Amniotic stem cell (primary cell): ENCODE results near the gene OR5AN1.
"Not testable (repeated sequence)": the region's sequence is repeated elsewhere in the genome, so short reads cannot be mapped to it uniquely, and the experiment has no call there.

Source experiments
- DNase-seq: peaks from one replicate; lab custom pipeline; 2025; lab: John Stamatoyannopoulos, UW

Gene OR5AN1

DNA sequence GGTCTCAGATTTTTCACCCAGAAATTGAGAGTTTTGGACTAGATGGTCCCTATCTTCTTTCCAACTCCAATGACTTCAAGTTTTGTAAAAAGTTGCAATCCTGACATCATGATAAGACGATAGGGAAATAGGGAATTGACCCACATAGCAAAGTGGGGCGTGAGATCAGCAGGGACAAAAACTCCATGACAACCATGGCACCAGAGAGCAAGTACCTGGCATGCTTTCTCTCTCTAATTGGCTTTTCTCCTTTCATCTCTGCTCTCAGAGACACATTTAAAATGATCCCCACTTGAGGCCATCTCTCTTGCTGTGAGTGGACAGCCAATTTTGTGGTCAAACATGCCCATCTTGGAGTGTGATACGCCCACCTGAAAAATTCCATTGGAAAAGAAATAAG is at the start of gene OR5AN1:
TSS of gene OR5AN1 (plus strand) at position 301 of the 400 bp plus-strand sequence. CDS start 5,564 bp downstream, outside the sequence.
- DNase-seq = no peak

- no peak for DNase-seq
These were observed 23.7 kb upstream of the OR5AN1 start for GRCh38 chr11:59335001-59335400.

- DNase-seq = no peak
These were observed 22.5 kb upstream of the OR5AN1 start for GRCh38 chr11:59336176-59336575.

DNA sequence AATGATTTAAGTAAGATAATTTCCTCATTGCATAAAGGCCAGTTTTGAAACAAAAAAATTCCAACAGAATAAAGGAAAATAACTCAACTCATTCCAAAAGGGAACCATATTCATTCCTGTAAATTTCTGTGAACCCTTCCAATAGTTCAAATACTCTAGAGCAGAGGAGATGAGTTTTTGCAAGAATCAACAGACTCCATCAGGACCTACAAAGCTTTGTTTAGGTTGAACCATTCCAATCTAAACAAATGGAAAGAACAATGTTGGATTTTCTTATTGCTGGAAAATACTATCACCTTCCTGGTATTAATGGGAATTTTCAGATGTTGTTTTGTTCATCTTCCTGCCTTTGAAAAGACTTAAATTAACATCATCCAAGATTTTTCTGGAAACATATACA is 21.8 kb upstream of the OR5AN1 start:
- DNase-seq = no peak

DNA sequence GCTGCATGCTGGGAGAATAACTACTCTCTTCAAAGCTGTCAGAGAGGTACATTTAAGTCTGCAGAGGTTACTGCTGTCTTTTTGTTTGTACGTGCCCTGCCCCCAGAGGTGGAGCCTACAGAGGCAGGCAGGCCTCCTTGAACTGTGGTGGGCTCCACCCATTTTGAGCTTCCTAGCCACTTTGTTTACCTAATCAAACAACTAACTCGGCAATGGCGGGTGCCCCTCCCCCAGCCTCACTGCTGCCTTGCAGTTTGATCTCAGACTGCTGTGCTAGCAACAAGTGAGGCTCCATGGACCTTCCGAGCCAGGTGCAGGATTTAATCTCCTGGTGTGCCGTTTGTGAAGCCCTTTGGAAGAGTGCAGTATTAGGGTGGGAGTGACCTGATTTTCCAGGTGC is 9.0 kb upstream of the OR5AN1 start:
- not testable (repeated sequence) for DNase-seq

DNA sequence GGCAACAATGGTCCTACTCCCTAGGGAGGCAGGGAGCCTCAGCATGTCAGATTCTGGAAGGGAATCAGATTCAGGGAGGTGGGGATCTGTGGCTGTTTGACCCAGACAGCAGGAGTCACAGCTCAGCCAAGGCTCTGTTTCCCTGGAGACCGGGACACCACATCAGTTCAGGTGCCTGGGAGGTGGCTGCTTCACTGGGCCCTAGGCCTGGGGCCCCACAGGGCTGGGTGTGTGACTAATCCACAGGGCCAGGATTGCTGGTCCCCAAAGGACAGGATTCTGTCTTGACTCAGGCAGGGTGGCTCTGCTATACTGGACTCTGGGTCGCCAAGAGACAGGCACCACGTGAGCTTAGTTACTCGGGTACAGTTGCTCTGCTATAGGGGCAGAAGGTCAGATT is 3.5 kb upstream of the OR5AN1 start:
- no peak for DNase-seq

GRCh38 chr11:59356561-59356960 is 2.1 kb upstream of the OR5AN1 start:
- no peak for DNase-seq

- DNase-seq = no peak
These were observed 675 bp upstream of the OR5AN1 start for GRCh38 chr11:59358020-59358419.

DNA sequence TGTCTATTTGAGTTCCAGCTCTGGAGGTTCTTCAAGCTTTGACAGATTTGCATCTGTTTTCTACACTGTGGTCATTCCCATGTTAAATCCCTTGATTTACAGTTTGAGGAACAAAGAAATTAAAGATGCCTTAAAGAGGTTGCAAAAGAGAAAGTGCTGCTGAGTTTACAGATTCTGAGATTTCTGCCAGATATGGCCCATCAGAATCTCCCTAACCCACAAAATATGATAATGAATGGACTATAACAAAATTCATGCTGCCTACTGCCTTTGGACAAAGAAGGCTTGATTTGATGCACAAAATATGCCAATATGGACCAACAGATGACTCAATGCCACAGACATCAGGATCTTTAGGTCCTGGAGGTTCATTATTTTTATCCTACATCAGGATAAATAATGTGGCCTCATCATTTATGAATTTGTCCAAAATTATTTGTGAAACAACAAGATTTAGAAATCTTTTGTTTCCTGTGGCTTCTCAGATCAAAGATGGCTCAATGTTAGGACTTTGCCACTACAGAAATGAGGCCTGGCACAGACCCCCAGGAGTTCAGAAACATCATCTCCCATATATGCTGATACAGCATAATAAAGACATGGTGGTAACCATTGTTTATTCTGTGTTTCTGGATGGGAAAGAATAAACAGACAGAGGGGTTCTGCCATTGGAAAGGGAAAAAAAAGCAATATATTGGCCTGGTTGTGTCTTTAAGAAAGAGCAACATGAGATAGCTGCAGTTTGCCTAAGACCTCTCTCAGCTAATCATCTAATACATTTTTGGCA is 6.7 kb downstream of the OR5AN1 start:
- no peak for DNase-seq

DNA sequence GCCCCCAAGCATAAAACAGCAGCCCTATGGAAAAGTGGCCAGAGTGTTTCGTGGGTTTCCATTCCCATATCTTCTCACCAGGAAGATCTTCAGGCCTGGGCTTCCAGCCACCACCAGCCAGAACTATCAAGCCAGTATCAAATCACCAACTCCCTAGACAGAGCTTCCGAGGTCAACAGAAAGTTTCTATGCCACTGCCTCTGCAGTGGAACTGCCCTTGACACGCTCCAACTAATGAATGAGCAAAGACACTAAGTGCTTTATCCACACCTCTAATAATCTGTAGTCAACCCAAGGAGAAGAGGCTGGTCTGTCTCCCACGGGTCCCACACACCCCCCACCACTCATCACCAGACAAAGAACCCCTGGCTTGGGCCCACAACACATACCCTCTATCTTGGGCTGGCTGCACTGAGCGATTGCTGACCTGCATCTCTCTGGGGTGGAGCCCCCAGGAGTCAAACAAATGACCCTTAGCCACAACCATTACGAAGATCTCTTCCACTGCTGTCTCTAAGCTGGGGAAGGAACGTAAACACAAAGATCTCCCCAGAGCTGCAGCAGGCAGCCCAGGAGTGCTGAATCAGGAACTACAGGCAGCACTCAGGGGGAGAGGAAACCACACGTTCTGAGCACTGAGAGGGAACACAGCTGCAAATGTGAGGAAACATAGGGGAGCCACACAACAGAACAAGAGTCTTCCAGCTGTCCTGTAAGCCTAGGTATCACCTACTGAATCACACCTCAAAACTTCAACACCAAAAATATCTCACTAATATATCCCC is 9.7 kb downstream of the OR5AN1 start:
- DNase-seq = no peak

GRCh38 chr11:59372324-59372723 is 13.6 kb downstream of the OR5AN1 start:
- not testable (repeated sequence) for DNase-seq

GRCh38 chr11:59380263-59381059 is 21.8 kb downstream of the OR5AN1 start:
- DNase-seq = no peak

GRCh38 chr11:59394186-59394585 is 35.5 kb downstream of the OR5AN1 start:
- DNase-seq = no peak

GRCh38 chr11:59400461-59401261 is 42.0 kb downstream of the OR5AN1 start:
- no peak for DNase-seq

DNA sequence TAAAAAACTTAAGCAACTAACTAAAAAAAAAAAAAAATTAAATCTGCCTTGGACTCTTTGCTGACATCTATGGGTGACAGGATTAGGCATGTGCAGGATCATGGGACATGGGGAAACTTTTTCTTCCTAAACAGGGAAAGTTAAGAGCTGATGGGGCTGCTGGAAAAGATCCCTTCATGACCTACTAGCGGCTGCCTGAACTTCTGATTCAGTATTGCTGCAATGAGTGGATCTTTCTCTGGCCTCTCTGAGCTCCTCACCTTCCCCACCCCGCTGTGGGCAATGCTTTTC is 42.5 kb downstream of the OR5AN1 start:
- DNase-seq = no peak

DNA sequence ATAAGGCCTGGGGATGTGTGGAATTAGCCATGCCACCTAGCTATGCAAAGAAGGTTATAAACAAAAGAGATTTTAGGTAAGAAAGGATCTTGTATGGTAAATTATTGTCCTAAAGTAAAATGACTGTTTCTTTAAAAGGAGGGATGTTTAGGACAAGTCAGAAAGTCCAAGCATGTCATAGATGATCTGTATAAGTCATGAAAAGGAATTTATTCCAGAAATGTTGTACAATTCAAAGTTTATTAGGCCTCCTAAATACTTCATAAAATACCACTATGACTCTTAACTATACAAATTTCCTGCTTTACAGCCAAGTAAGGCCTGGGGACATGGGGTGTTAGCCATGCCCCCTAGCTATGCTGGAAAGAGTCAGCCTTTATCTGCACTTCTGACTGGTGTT is 44.9 kb downstream of the OR5AN1 start:
- no peak for DNase-seq

DNA sequence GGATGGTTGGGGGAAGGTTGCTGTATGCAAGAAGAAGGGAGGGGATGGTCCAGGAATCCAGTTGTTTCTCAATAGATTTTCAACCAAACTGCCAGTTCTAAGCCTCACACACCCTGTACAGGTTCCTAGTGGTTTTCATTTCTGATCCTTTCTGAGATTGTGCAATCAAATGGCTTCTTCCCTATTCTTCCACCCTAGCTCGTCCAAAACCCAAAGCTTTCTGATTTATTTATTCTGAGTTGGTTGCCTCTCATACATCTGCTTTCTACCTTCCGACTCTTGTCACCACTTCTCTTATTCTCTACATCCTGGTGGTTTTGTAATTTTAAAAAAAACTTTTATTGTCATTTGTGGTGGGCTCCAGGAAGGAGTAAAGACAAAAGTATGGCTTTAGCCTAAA is 55.0 kb downstream of the OR5AN1 start:
- no peak for DNase-seq

DNA sequence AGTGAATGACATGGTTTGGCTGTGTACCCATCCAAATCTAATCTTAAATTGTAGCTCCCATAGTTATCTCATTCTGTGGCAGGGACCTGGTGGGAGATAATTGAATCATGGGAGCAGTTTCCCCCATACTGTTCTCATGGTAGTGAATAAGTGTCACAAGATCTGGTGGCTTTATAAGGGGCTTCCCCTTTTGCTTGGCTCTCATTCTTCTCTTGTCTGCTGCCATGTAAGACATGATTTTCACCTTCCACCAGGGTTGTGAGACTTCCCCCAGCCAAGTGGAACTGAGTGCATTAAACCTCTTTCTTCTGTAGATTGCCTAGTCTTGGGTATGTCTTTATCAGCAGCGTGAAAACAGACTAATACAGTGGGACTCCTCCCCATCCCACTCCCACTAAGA is 56.4 kb downstream of the OR5AN1 start:
- no peak for DNase-seq

GRCh38 chr11:59416613-59417012 is 57.9 kb downstream of the OR5AN1 start:
- DNase-seq = no peak

GRCh38 chr11:59417023-59417422 is 58.3 kb downstream of the OR5AN1 start:
- no peak for DNase-seq

DNA sequence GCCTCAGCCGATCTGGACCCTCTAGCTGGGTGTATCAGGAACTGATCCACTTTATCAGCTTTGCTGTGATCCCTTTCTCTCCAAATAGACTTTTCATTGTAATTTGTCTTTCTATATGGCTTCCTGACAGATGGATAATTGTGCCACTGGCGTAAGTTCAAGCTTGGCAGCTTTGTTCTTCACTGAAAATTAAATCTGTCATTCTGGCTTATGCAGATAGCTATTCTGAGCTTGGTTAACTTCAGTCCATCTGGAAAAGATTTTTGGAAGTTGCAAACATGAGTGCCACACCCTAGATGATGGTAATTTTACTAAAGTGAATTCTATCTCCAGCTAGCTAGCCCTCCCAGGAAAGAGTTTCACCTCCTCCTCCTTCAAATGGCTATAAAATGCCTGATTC is 59.5 kb downstream of the OR5AN1 start:
- no peak for DNase-seq
